Omental fat pad (tissue), 4 donors: ENCODE data around the gene PRAF2. TPM values are rescaled to one million over a fixed set of nuclear protein-coding genes. Genes with fewer than 3 reads are reported as not detected.

Experiments
- ATAC-seq: fragments of 150-250 bp; one replicate; pipeline ENCODE4 v1.9.1; 2016; ENCODE audit warnings: mild to moderate bottlenecking, moderate library complexity; ENCODE audit not compliant: low FRiP score
- DNase-seq: peaks from one replicate; pipeline ENCODE4 v3.0.0-alpha.2; 2019; ENCODE audit warnings: low spot score
- CTCF ChIP-seq, 3 donors: fragments of 450-650 bp; IDR thresholded peaks; one replicate each; pipeline ENCODE4 v1.5.1; 2016 to 2017; ENCODE audit warnings: antibody characterized with exemption in 3 of 3, mild to moderate bottlenecking in 3 of 3, moderate library complexity in 2 of 3
- total RNA-seq, 4 donors: library from RNA; depleted of rRNA; stranded (reverse); fragments of >200 nt; gene quantifications; one replicate each; pipeline ENCODE4 v1.1.0, GENCODE V29; 2016

PRAF2 gene
- total RNA-seq, 4 donors from 2014 or later = 7.8 to 17.3 (median 12.3) TPM

GRCh38 chrX:49110417-49110816 lies 36.6 kb upstream of the PRAF2 start:
- no peak for TF ChIP-seq CTCF (IDR thresholded peaks at IDR 0.05)
- ATAC-seq (no peak), DNase-seq (no peak)

DNA sequence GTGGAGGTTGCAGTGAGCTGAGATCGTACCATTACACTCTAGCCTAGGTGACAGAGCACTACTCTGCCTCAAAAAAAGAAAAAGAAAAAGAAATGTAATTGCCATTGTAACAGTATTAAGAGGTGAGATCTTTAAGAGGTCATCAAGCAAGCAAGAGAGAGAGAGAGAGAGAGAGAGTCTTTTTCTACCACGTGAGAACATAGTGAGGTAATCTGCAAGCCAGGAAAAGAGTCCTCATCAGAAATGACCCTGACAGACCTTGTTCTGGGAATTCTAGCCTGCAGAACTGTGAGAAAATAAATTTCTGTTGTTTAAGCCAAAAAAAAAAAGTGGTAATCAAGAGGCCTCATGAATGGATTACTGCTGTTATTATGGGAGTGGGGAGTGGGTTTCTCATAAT lies 34.8 kb upstream of the PRAF2 start:
- no peak for TF ChIP-seq CTCF (IDR thresholded peaks at IDR 0.05)
- ATAC-seq = no peak
- no peak for DNase-seq

GRCh38 chrX:49106930-49107329 lies 33.1 kb upstream of the PRAF2 start:
- peak; percentile 54 for ATAC-seq
- DNase-seq = no peak
- no peak for TF ChIP-seq CTCF (IDR thresholded peaks at IDR 0.05)

GRCh38 chrX:49106296-49106695 lies 32.5 kb upstream of the PRAF2 start:
- ATAC-seq (no peak), DNase-seq (no peak)
- no peak for TF ChIP-seq CTCF (IDR thresholded peaks at IDR 0.05)

GRCh38 chrX:49103637-49104036 lies 29.8 kb upstream of the PRAF2 start:
- DNase-seq (no peak), ATAC-seq (no peak)
- no peak for TF ChIP-seq CTCF (IDR thresholded peaks at IDR 0.05)

GRCh38 chrX:49102190-49102589 lies 28.4 kb upstream of the PRAF2 start:
- ATAC-seq (no peak), DNase-seq (no peak)
- no peak for TF ChIP-seq CTCF (IDR thresholded peaks at IDR 0.05)

- DNase-seq (no peak), ATAC-seq (peak; percentile 11)
- TF ChIP-seq CTCF (IDR thresholded peaks at IDR 0.05) = no peak
Observed at GRCh38 chrX:49101629-49101984, 27.8 kb upstream of the PRAF2 start.
